H1 (cell line): ENCODE results near the gene VWF. TPM values are rescaled to one million over a fixed set of nuclear protein-coding genes. Genes with fewer than 3 reads are reported as not detected.

Experiments
- EP300 ChIP-seq, 2 experiments: IDR thresholded peaks; 1 replicate in 1 of 2; 2 replicates in 1 of 2; pipeline ENCODE4 v1.6.1; 2011 to 2012; ENCODE audit warnings: low read depth in 2 of 2, low read length in 2 of 2, mild to moderate bottlenecking in 2 of 2, borderline replicate concordance in 1 of 2, inconsistent platforms in 1 of 2, moderate library complexity in 1 of 2
- FOSL1 ChIP-seq: IDR thresholded peaks from 2 replicates; pipeline ENCODE4 v1.6.1; 2011; ENCODE audit warnings: mild to moderate bottlenecking, low read depth, low read length, moderate library complexity; ENCODE audit not compliant: insufficient read depth
- MAFK ChIP-seq: IDR thresholded peaks from 2 replicates; pipeline ENCODE4 v1.6.1; 2012; ENCODE audit warnings: low read depth, mild to moderate bottlenecking, improper control_type of control experiment, low read length
- NANOG ChIP-seq: IDR thresholded peaks from 2 replicates; pipeline ENCODE4 v1.6.1; 2011; ENCODE audit warnings: low read length, low read depth, mild to moderate bottlenecking, inconsistent platforms; ENCODE audit not compliant: insufficient read depth, poor library complexity, severe bottlenecking
- SP1 ChIP-seq: IDR thresholded peaks from 2 replicates; pipeline ENCODE4 v1.6.1; 2011; ENCODE audit warnings: low read depth, low read length
- SUZ12 ChIP-seq: fragments of 200-600 bp; sonication (generic); IDR thresholded peaks from 2 replicates; pipeline ENCODE4 v1.6.1; 2012; ENCODE audit warnings: mild to moderate bottlenecking, inconsistent platforms, low read length, moderate library complexity, mixed read lengths
- TEAD4 ChIP-seq: IDR thresholded peaks from 2 replicates; pipeline ENCODE4 v1.6.1; 2012; ENCODE audit warnings: low read depth, low read length, inconsistent platforms, mixed read lengths
- polyA plus RNA-seq, 7 experiments: library from polyadenylated mRNA; depleted of rRNA in 3 of 7; stranded (reverse) in 5 of 7; unstranded in 2 of 7; fragments of >200 nt in 5 of 7; fragments of 200-250 nt in 2 of 7; gene quantifications; 1 replicate in 5 of 7; 2 replicates in 1 of 7; 4 replicates in 1 of 7; pipeline versions ENCODE4 v1.2.1 to v1.2.3, GENCODE V29; 2011 to 2013; ENCODE audit warnings: missing spikeins in 2 of 7, mixed read lengths in 2 of 7
- total RNA-seq: library from RNA; stranded (reverse); fragmentation: NEBNext Ultra II Directional; extraction: Animal tissue kit (Norgen Biotek cat#: 25700); gene quantifications from 2 replicates; pipeline ENCODE4 v1.2.1, GENCODE V29; 2021

VWF gene
- total and polyA plus RNA-seq, 2 of the 8 experiments (the other 6 are each of a cell fraction or from before 2014, with no cell fraction given): 0.39 to 0.60 TPM

DNA sequence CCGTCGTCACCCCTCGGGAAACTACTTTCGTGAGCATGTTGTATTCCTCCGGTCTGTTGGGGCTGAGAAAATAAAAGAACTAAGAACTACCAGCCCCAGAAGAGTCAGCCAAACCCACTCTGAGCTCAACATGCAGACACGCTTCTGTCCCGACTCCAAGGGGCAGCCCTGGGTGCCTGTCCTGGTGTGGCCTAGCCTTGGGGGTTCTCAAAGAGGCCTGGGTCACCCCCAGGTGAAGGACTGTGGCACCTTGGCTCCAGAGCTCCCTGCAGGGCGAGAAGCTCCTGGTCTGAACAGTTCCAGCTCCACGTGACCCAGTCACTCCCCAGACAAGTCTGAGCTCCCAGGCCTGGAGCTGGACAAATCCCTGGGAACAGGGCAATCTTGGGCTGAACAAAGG lies 87.0 kb downstream of the VWF start (continued):
- TF ChIP-seq NANOG (no peak), MAFK (no peak), SP1 (no peak), FOSL1 (no peak), EP300 (IDR thresholded peaks at IDR 0.05; ENCODE audit: borderline replicate concordance in 1 of 2, low read depth in 2 of 2, low read length in 2 of 2) (no peak), TEAD4 (no peak), SUZ12 (no peak)
